ENCODE data around the gene WDR88. TPM values are rescaled to one million over a fixed set of nuclear protein-coding genes. Genes with fewer than 3 reads are reported as not detected.

Gene WDR88
- total RNA-seq, 1 donor from 2014 or later = not detected

- H3K36me3 Mint-ChIP-seq = peaks cover 8% of the 10 kb centered on the region
- peaks cover 5% of the 10 kb centered on the region for H3K27me3 Mint-ChIP-seq
- H3K4me1 Mint-ChIP-seq (ENCODE audit: unreplicated experiment) = peaks cover 29% of the 10 kb centered on the region
- no peak overlapping the region for H3K4me3 Mint-ChIP-seq
- no peak overlapping the region for H3K27ac Mint-ChIP-seq
- no peaks in the 10 kb centered on the region for H3K9me3 Mint-ChIP-seq
- DNase-seq (ENCODE audit: extremely low spot score, unreplicated experiment) = no peak
- TF ChIP-seq, protein P1, sequence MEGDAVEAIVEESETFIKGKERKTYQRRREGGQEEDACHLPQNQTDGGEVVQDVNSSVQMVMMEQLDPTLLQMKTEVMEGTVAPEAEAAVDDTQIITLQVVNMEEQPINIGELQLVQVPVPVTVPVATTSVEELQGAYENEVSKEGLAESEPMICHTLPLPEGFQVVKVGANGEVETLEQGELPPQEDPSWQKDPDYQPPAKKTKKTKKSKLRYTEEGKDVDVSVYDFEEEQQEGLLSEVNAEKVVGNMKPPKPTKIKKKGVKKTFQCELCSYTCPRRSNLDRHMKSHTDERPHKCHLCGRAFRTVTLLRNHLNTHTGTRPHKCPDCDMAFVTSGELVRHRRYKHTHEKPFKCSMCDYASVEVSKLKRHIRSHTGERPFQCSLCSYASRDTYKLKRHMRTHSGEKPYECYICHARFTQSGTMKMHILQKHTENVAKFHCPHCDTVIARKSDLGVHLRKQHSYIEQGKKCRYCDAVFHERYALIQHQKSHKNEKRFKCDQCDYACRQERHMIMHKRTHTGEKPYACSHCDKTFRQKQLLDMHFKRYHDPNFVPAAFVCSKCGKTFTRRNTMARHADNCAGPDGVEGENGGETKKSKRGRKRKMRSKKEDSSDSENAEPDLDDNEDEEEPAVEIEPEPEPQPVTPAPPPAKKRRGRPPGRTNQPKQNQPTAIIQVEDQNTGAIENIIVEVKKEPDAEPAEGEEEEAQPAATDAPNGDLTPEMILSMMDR (conservative IDR thresholded peaks at IDR 0.05) = no peak
Measured at GRCh38 chr19:33174186-33174585, 42.3 kb downstream of the WDR88 start.

GRCh38 chr19:33175156-33175782 is 43.4 kb downstream of the WDR88 start:
- H3K27ac Mint-ChIP-seq = no peak overlapping the region
- H3K4me1 Mint-ChIP-seq (ENCODE audit: unreplicated experiment) = peaks cover 29% of the 10 kb centered on the region
- TF ChIP-seq, protein P1 (conservative IDR thresholded peaks at IDR 0.05) = no peak
- no peak for DNase-seq (ENCODE audit: extremely low spot score, unreplicated experiment)
- peaks cover 5% of the 10 kb centered on the region for H3K27me3 Mint-ChIP-seq
- H3K36me3 Mint-ChIP-seq = peaks cover 8% of the 10 kb centered on the region
- no peaks in the 10 kb centered on the region for H3K9me3 Mint-ChIP-seq
- H3K4me3 Mint-ChIP-seq = peak overlapping the region; percentile 98

DNA sequence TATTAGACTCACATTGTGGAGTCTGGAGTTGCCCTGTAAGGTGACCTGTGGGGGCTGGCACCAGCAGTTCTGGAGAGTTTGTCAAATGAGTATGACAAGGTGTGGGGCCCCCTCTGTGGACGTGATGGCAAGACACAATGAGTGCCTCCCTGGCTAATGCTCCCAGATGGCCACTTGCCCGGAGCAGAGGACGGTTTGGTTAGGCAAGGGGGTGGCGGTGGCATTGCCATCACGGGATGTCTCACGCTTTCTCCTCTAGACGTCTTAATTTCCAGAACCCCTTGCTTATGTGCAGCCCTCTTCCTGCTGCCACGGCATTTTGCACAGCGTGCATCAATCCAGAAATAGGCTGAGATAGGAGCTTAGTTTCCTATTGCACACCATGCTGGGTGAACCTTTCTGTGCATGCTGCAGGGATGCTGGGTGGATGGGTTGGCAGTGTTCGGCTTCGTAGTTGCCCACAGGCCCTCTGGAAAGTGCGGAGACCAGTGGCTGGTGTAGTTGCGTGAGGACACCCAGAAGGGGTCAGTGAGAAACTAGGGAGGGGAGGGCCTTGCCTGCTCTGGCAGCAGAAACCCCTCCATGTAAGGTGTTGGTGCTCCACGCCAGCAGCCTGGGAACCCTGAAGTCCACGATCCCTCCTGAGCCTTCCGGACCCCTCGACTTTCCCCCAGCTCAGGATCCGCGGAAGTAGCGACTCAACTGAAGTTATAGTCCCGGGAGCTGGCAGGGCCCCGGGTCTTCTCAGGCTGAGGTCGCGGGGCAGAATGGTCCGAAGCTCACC is 44.2 kb downstream of the WDR88 start:
- Mint-ChIP-seq H3K36me3 (peaks cover 8% of the 10 kb centered on the region), H3K9me3 (no peaks in the 10 kb centered on the region), H3K27ac (peak overlapping the region; percentile 99), H3K27me3 (peaks cover 5% of the 10 kb centered on the region), H3K4me1 (ENCODE audit: unreplicated experiment) (peaks cover 29% of the 10 kb centered on the region), H3K4me3 (peak overlapping the region; percentile 98)
- TF ChIP-seq, protein P1 (conservative IDR thresholded peaks at IDR 0.05) = no peak
- no peak for DNase-seq (ENCODE audit: extremely low spot score, unreplicated experiment)

DNA sequence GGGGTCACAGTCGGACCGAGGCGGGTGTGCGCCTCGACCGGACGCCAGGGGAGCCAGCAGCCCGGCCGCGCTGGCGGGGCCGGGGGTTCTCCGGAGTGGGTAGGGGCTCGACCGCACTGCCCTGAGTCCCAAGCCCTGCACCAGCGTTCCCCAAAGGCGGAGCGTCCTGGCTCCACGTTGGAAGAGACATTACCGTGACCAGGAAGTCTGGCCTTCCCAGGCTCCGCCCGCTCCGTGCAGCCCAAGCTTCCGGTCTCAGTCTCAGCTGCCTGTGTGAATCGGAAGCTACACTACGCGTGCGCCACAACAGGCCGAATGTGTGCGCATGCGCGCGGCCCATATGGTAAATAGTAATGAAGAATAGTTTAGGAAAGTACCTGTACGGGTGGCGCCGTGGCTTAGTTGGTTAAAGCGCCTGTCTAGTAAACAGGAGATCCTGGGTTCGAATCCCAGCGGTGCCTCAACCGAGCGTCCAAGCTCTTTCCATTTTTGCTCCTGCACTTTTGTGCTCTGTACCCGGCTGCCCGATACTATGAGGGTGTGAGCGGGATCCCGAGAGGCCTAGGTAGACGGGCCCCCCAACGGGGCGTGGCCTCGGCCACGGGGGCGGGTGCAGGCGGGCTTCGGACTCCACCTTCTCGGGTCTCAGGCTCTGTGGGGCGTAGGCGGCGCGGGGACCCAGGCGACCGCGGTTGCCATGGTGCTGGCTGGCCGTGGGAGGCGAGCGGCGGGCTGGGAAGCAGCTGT is 44.9 kb downstream of the WDR88 start:
- Mint-ChIP-seq H3K9me3 (no peaks in the 10 kb centered on the region), H3K27me3 (peaks cover 5% of the 10 kb centered on the region), H3K36me3 (peaks cover 8% of the 10 kb centered on the region), H3K4me3 (peak overlapping the region; percentile 98), H3K4me1 (ENCODE audit: unreplicated experiment) (peaks cover 29% of the 10 kb centered on the region), H3K27ac (peak overlapping the region; percentile 99)
- peak; percentile 99 for DNase-seq (ENCODE audit: extremely low spot score, unreplicated experiment)
- TF ChIP-seq, protein P1 (conservative IDR thresholded peaks at IDR 0.05) = peak; percentile 48

DNA sequence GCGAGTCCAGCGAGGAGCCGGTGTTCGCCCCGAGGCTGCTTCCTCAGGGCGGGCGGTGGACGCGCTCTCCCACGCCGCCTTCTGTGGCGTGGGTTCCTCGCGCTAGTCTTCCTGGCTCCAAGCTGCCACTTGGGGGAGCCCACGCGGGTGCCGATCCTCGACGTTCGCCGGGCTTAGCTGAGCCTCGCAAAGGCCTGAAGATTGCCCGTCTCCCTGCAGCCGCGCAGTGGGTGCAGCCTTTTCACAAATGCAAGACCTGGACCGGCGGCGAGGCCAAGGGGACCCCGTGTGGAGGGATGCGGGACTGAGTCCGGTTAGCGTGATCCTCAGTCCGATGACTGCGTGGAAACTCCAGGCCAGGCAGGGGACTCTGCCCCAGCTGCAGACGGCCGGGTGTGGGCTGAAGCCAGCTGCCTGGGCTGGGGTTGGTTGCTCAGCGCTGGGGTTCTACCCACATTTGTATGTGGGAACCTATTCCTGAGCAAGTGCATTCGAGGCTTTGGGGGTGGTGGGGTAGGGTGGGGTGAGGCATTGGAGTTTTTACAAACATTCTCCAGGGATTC is 45.6 kb downstream of the WDR88 start:
- peak; percentile 83 for DNase-seq (ENCODE audit: extremely low spot score, unreplicated experiment)
- Mint-ChIP-seq H3K27ac (peak overlapping the region; percentile 99), H3K27me3 (peaks cover 5% of the 10 kb centered on the region), H3K36me3 (peaks cover 8% of the 10 kb centered on the region), H3K4me3 (peak overlapping the region; percentile 98), H3K9me3 (no peaks in the 10 kb centered on the region), H3K4me1 (ENCODE audit: unreplicated experiment) (peaks cover 22% of the 10 kb centered on the region)
- TF ChIP-seq, protein P1 (conservative IDR thresholded peaks at IDR 0.05) = peak; percentile 68
